ENCODE measurements around the gene OCRL.
A peak's percentile ranks its signal among the peaks of the same experiment; 100 is the strongest.

The OCRL gene

DNA sequence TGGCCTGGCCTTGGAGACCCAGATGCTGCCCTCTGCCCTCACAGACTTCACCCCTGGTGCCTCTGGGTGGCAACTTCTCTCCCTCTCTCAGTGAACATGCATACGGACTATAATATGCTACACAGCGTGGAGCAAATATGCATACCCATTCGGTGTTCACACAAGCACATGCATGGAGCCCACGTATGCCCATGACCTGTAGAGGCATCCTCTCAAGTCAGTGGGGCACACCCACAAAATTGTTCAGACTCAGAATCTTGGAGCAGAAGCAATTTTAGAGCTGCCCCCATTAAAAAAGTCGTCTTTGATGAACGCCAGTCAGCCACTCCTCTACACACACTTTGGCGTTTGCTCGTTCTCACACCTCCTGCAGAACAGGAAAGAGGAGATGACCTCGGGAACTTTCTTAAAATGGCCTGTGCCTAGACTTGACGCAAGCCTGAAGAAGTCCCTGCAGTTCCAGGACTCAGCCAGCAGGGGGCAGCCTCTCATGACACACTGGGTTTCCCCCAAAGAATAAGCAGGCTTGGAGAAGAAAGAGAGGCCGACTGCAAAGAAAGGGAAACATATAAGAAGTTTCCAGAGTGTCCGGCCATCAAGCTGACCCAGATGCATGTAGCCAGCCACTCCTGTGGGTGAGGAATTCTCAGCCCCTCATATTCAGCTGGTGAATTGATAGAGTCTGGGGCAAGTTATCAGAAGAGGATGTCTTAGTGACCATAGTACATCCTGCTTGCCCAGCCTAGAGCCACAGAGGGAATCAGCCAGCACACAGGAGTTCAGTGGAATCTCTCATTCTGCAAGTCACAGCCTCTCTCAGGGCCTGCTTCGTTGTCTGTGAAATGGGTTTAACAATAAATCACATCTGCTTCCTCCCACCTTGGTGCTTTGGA is 97.4 kb downstream of the OCRL start:
- TF ChIP-seq, protein P1, sequence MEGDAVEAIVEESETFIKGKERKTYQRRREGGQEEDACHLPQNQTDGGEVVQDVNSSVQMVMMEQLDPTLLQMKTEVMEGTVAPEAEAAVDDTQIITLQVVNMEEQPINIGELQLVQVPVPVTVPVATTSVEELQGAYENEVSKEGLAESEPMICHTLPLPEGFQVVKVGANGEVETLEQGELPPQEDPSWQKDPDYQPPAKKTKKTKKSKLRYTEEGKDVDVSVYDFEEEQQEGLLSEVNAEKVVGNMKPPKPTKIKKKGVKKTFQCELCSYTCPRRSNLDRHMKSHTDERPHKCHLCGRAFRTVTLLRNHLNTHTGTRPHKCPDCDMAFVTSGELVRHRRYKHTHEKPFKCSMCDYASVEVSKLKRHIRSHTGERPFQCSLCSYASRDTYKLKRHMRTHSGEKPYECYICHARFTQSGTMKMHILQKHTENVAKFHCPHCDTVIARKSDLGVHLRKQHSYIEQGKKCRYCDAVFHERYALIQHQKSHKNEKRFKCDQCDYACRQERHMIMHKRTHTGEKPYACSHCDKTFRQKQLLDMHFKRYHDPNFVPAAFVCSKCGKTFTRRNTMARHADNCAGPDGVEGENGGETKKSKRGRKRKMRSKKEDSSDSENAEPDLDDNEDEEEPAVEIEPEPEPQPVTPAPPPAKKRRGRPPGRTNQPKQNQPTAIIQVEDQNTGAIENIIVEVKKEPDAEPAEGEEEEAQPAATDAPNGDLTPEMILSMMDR (IDR thresholded peaks at IDR 0.05; ENCODE audit: low read depth, low read length): peak; percentile 89
- Histone ChIP-seq H3K9me3 (ENCODE audit: severe bottlenecking) (no peaks in the 10 kb centered on the region), H3K27me3 (ENCODE audit: insufficient read depth, low read depth, severe bottlenecking) (peaks cover 3% of the 10 kb centered on the region), H3K4me3 (ENCODE audit: low read depth, low read length) (no peak overlapping the region), H3K36me3 (no peaks in the 10 kb centered on the region), H3K27ac (no peak overlapping the region)
- peak; percentile 62 for DNase-seq

DNA sequence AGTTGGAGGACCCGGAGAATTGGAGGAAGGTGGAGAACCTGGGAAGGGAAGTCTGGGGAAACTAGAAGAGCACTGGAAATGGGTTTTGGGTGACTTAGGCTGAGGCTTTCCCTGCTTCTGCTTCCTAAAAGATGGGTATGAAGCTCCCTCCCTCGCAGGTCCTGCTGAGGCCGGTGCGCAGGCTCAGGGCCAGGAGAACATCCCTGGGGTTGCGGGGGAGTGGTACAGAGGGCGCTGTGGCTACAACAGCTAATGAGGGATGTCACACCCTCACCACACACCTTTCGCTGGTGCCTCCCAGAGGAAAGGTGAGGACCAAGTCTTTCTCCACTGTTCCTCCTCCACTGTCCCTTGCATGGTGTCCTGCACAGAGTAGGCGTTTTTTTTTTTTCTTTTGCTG is 98.9 kb downstream of the OCRL start:
- Histone ChIP-seq H3K4me3 (ENCODE audit: low read depth, low read length) (no peak overlapping the region), H3K36me3 (no peaks in the 10 kb centered on the region), H3K27ac (no peak overlapping the region), H3K27me3 (ENCODE audit: insufficient read depth, low read depth, severe bottlenecking) (peaks cover 3% of the 10 kb centered on the region), H3K9me3 (ENCODE audit: severe bottlenecking) (no peaks in the 10 kb centered on the region)
- TF ChIP-seq, protein P1 (IDR thresholded peaks at IDR 0.05; ENCODE audit: low read depth, low read length): 0 out of 2 replicates have a peak, but pooled peaks have one; percentile 11
- no peak for DNase-seq

DNA sequence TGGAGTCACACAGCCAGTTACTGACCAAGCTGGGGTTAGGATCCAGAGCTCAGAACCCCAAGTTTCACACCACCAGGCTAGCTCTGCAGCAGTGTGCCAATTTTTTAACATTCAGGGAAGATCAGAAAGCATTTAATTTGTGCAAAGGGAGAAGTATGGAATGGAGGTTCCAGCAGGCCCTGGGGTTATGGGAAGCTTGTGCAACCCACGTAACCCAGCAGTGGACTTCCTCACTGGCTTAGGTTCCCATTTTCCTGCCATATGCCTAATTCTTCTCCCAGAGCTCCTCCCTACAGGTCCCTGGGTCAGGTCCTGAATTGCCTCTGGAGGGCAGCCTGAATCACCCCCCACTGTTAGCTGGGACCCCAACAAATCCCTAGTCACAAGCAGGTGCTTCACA is 100.7 kb downstream of the OCRL start:
- H3K4me3 ChIP-seq (ENCODE audit: low read depth, low read length): no peak overlapping the region
- TF ChIP-seq, protein P1 (IDR thresholded peaks at IDR 0.05; ENCODE audit: low read depth, low read length): no peak
- H3K27me3 ChIP-seq (ENCODE audit: insufficient read depth, low read depth, severe bottlenecking): peaks cover 3% of the 10 kb centered on the region
- H3K36me3 ChIP-seq: no peaks in the 10 kb centered on the region
- no peaks in the 10 kb centered on the region for H3K9me3 ChIP-seq (ENCODE audit: severe bottlenecking)
- no peak overlapping the region for H3K27ac ChIP-seq
- DNase-seq: no peak

DNA sequence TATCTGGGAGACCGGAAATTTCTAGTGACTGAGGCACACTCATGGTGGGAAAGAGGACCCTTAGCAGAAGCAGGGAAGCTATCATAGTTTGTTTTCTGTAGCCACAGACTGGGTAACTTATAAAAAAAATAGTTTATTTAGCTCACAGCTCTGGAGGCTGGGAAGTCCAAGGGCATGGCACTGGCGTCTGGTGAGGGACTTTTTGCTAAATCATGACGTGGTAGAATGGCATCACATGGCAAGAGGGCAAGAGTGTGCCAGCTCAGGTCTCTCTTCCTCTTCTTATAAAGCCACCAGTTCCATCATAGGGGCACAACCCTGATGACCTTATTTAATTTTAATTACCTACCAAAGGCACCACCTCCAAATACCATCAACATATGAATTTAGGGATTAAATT is 101.4 kb downstream of the OCRL start:
- Histone ChIP-seq H3K36me3 (no peaks in the 10 kb centered on the region), H3K27me3 (ENCODE audit: insufficient read depth, low read depth, severe bottlenecking) (peaks cover 3% of the 10 kb centered on the region), H3K9me3 (ENCODE audit: severe bottlenecking) (no peaks in the 10 kb centered on the region), H3K27ac (no peak overlapping the region), H3K4me3 (ENCODE audit: low read depth, low read length) (no peak overlapping the region)
- TF ChIP-seq, protein P1 (IDR thresholded peaks at IDR 0.05; ENCODE audit: low read depth, low read length): no peak
- DNase-seq: no peak

- TF ChIP-seq, protein P1 (IDR thresholded peaks at IDR 0.05; ENCODE audit: low read depth, low read length): no peak
- no peak for DNase-seq
- Histone ChIP-seq H3K9me3 (ENCODE audit: severe bottlenecking) (no peaks in the 10 kb centered on the region), H3K27me3 (ENCODE audit: insufficient read depth, low read depth, severe bottlenecking) (peaks cover 3% of the 10 kb centered on the region), H3K4me3 (ENCODE audit: low read depth, low read length) (no peak overlapping the region), H3K36me3 (no peaks in the 10 kb centered on the region), H3K27ac (no peak overlapping the region)
Measured at GRCh38 chrX:129641941-129642340, 101.9 kb downstream of the OCRL start.
